GM10266 (cell line): Measurements from ENCODE around the gene TNNI2.
A peak's percentile ranks its signal among the peaks of the same experiment; 100 is the strongest.

Experiments
- DNase-seq: peaks from one replicate; pipeline ENCODE4 v3.0.0; 2012; ENCODE audit errors: extremely low spot score
- TF ChIP-seq, protein P1 (sequence below): IDR thresholded peaks from 2 replicates; pipeline ENCODE4 v1.5.1; 2012; ENCODE audit warnings: mild to moderate bottlenecking, low read depth; ENCODE audit not compliant: control insufficient read depth, insufficient read depth; ENCODE audit errors: missing control alignments

TNNI2 gene

GRCh38 chr11:1821562-1821961 lies 17.2 kb upstream of the TNNI2 start:
- TF ChIP-seq, protein P1, sequence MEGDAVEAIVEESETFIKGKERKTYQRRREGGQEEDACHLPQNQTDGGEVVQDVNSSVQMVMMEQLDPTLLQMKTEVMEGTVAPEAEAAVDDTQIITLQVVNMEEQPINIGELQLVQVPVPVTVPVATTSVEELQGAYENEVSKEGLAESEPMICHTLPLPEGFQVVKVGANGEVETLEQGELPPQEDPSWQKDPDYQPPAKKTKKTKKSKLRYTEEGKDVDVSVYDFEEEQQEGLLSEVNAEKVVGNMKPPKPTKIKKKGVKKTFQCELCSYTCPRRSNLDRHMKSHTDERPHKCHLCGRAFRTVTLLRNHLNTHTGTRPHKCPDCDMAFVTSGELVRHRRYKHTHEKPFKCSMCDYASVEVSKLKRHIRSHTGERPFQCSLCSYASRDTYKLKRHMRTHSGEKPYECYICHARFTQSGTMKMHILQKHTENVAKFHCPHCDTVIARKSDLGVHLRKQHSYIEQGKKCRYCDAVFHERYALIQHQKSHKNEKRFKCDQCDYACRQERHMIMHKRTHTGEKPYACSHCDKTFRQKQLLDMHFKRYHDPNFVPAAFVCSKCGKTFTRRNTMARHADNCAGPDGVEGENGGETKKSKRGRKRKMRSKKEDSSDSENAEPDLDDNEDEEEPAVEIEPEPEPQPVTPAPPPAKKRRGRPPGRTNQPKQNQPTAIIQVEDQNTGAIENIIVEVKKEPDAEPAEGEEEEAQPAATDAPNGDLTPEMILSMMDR: no peak
- no peak for DNase-seq

- no peak for DNase-seq
Measured at GRCh38 chr11:1822648-1823375, 16.0 kb upstream of the TNNI2 start.

DNA sequence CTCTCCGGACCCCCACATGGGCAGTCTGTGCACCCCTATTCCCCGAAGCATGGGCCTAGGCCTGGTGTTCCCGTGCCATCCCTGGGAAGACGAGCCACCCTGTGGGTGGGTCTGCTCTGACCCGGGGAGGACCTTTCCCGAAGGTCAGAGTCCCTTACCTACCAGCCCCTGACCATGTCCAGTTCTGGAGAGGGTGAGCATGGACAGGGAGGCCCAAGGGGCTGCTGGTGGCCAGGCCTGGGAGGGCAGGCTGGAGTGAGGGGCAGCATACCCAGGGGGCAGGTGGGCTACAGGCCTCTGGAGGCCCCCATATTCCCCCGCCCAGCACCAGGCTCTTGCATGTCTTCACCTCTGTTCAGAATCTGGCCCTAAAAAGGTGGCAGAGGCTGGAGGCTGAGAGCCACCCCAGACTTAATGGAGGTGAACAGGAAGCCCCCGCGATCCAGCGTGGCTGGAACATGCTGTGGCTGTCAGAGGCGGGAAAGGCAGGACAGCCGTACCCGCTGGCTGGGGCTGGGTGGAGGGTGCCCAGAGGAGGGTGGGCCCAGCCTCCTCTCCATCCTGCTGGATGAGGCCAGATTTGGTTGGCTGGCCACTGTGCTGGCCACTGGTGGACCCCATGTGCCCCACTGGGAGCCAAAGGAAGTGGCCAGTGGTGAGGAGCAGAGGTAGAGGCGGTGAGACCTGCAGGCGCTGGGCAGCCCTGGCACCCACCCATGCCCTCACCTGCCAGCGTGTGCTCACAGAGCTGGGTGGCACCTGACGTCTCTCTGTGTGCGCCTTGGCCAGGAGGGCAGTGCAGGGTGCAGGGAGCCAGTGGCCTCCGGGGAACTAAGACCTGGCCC lies 15.2 kb upstream of the TNNI2 start:
- TF ChIP-seq, protein P1: no peak
- no peak for DNase-seq

More at GRCh38 chr11:1822648-1823375, 16.0 kb upstream of the TNNI2 start:
- TF ChIP-seq, protein P1: no peak

- TF ChIP-seq, protein P1: no peak
- no peak for DNase-seq
Measured at GRCh38 chr11:1824221-1825038, 14.4 kb upstream of the TNNI2 start.

DNA sequence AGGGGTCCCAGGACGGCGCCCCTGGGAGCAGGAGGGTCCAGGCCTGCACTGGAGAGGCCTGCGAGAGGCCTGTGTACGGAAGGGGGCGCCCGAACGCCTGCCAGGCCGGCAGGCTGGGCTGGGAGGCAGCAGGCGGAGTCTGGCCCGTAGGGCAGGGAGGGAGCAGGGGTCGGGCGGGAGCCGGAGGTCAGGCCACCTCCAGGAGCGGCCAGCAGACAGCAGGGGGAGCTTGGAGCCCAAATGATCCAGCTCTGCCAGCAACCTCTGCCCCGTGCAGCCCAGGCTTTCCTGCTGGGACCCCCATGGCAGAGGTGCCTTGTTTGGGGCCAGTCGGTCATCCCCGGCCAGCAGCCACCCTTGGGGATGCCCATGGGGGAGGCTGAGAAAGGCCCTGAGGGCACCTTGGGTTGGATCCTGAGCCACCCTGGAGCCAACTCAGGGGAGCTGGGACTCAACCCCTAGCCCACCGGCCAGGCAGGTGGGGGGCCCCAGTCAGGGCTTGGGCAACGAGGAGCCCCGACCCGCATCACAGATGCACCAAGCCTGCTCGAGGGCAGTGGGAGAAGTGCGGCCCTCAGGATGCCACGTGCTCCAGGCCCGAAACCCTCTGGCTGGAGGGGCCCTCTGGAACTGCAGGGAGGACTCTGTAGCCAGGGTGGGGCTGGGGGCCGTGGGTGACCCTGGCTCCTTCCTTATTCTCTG lies 13.6 kb upstream of the TNNI2 start:
- DNase-seq: peak; percentile 75
- TF ChIP-seq, protein P1: peak; percentile 66

GRCh38 chr11:1825785-1826451 lies 12.9 kb upstream of the TNNI2 start:
- TF ChIP-seq, protein P1: no peak
- DNase-seq: no peak
